ENCODE measurements around the gene HDLBP. TPM values are rescaled to one million over a fixed set of nuclear protein-coding genes. Genes with fewer than 3 reads are reported as not detected.

The HDLBP gene
- total and polyA plus RNA-seq, 2 of the 4 experiments (the other 2 are of a cell fraction) = 648 to 1,165 TPM

DNA sequence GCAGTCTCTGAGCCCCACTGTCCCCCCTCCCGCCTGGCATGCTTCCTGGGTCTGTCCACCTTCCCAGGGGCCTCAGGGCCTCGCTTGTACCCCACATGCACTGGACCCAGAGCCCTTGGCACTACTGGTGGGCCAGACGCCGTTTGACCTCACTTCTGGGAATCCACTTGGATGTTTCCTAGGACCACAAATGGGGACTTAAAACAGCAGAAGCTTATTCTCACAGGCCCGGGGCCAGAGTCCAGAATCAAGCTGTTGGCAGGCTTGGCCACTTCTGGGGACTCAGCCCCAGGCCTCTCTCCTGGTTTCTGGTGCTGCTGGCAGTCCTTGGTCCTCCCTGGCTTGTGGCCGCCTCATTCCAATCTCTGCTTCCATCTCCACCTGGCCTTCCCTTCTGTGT lies 107.4 kb downstream of the HDLBP start:
- Histone ChIP-seq H2AK9ac (replicated peaks; ENCODE audit: low read depth, low read length, poor library complexity) (no peak overlapping the region), H3K14ac (replicated peaks; ENCODE audit: low read depth, low read length) (no peak overlapping the region), H3K9me3 (ENCODE audit: control insufficient read depth, insufficient read depth, low read length) (no peaks in the 10 kb centered on the region), H3K36me3 (ENCODE audit: control insufficient read depth, insufficient read depth, low read length) (no peaks in the 10 kb centered on the region), H2AK5ac (ENCODE audit: low read depth, low read length) (no peak overlapping the region), H4K91ac (ENCODE audit: insufficient read depth, low read depth, low read length) (no peak overlapping the region), H3K9ac (ENCODE audit: low read depth, low read length) (no peak overlapping the region), H2AFZ (replicated peaks; ENCODE audit: low read length, poor library complexity) (no peak overlapping the region), H3K4me2 (ENCODE audit: low read depth, low read length) (no peak overlapping the region), H2BK15ac (ENCODE audit: low read depth, low read length) (no peak overlapping the region), H3K18ac (ENCODE audit: low read depth, low read length) (no peak overlapping the region), H2BK120ac (ENCODE audit: low read depth, low read length) (no peak overlapping the region), H3K4me1 (ENCODE audit: control insufficient read depth, insufficient read depth, low read length) (no peaks in the 10 kb centered on the region), H2BK20ac (ENCODE audit: low read depth, low read length) (no peak overlapping the region), H3K23ac (ENCODE audit: low read depth, low read length) (no peak overlapping the region), H4K5ac (ENCODE audit: low read depth, low read length) (no peak overlapping the region), H3K9me1 (ENCODE audit: insufficient read depth, low read length) (no peaks in the 10 kb centered on the region), H3K27me3 (ENCODE audit: control insufficient read depth, insufficient read depth, low read length) (peaks cover 18% of the 10 kb centered on the region), H3K27ac (ENCODE audit: insufficient read depth, low read length) (no peak overlapping the region), H3K79me1 (ENCODE audit: low read depth in 1 of 2, low read length in 2 of 2) (no peaks in the 10 kb centered on the region), H2BK5ac (ENCODE audit: low read depth, low read length, poor library complexity, severe bottlenecking) (no peak overlapping the region), H3K4me3 (ENCODE audit: insufficient read depth, low read depth, low read length) (no peak overlapping the region), H4K8ac (ENCODE audit: low read depth in 2 of 2, low read length in 2 of 2) (no peak overlapping the region), H3K56ac (ENCODE audit: extremely low read depth, insufficient read depth, low read length) (no peak overlapping the region), H4K20me1 (ENCODE audit: insufficient read depth, low read length) (no peaks in the 10 kb centered on the region), H3K4ac (ENCODE audit: low read depth, low read length) (no peak overlapping the region)
- WGBS, 2 experiments (ENCODE audit: extremely low coverage in 2 of 2, insufficient read length in 1 of 2) = 70% methylated on average over 3 of the region's 6 CpGs; no CpG with 5 or more reads in 1 of the 2 experiments
- CTCF ChIA-PET = no interaction called here
- no TSS peak for BruUV-seq (replicated peaks)
- POLR2A ChIA-PET (ENCODE audit: unreplicated experiment) = no interaction called here
- in situ Hi-C loops (cut with MboI; ENCODE audit: low sequenced_read_pairs) = no loop called here
- dilution Hi-C loops (cut with HindIII; ENCODE audit: low sequenced_read_pairs, unreplicated experiment) = no loop called here
- DNase-seq (no peak), ATAC-seq (ENCODE audit: low read depth) (no peak)
- TF ChIP-seq CHD1 (IDR thresholded peaks at IDR 0.05; ENCODE audit: low read depth, low read length) = no peak
- intact Hi-C loops (cut with micrococcal nuclease) = no loop called here
